K562 (cell line): ENCODE data around the gene PRICKLE3. TPM values are rescaled to one million over a fixed set of nuclear protein-coding genes. Genes with fewer than 3 reads are reported as not detected.
"Not testable (repeated sequence)": the region's sequence is repeated elsewhere in the genome, so short reads cannot be mapped to it uniquely, and the experiment has no call there.

Experiments used
- ATAC-seq: fragments of 200-7000 bp; cut with Tn5 transposase; 3 replicates; pipeline ENCODE4 v1.9.1; 2020; ENCODE audit warnings: moderate library complexity
- BruUV-seq: library from RNA; stranded (reverse); fragments of 400-500 nt; replicated peaks from 2 replicates; lab custom pipeline; 2021; lab: Mats Ljungman, UMichigan
- CTCF ChIA-PET: fragments of 300-600 bp; formaldehyde crosslinking; extraction: SDS; loops from one replicate; lab custom pipeline; 2021; ENCODE audit warnings: low intra/inter-chr PET ratio; lab: Yijun Ruan, JAX
- POLR2A ChIA-PET: fragments of 300-600, 350-650 bp; sonication (Branson Sonifier 250); formaldehyde crosslinking; extraction: SDS; loops from one replicate; lab custom pipeline; 2021; ENCODE audit warnings: antibody characterized with exemption, inconsistent platforms; lab: Yijun Ruan, JAX
- DNase-seq, 4 experiments: peaks; one replicate each; pipeline versions ENCODE4 v3.0.0 to v3.0.0-alpha.2; 2011 to 2018; ENCODE audit warnings: low spot score in 3 of 4, mixed read lengths in 3 of 4; ENCODE audit errors: extremely low read depth in 1 of 4
- FAIRE-seq: peaks from 2 replicates; lab custom pipeline; 2011; peaks lifted over from hg19 to GRCh38; lab: Jason Lieb, UNC
- H2AFZ ChIP-seq: 2 replicates; pipeline ENCODE4 v1.6.0; 2011; ENCODE audit warnings: low read depth, low read length, control low read depth, inconsistent platforms
- H3K27ac ChIP-seq: fragments of 200-600 bp; 3 replicates; pipeline ENCODE4 v1.8.0; 2011; ENCODE audit warnings: low read depth, mild to moderate bottlenecking, control low read depth, inconsistent platforms, low read length, moderate library complexity, mixed read lengths; ENCODE audit errors: extremely low read depth
- H3K27me3 ChIP-seq, 2 experiments: fragments of 300-600 bp in 1 of 2; 2 replicates in 1 of 2; 3 replicates in 1 of 2; pipeline versions ENCODE4 v1.6.0 to v1.8.0; 2011; ENCODE audit warnings: inconsistent platforms in 2 of 2, low read length in 2 of 2, mild to moderate bottlenecking in 1 of 2, mixed read lengths in 1 of 2, moderate library complexity in 1 of 2; ENCODE audit not compliant: control insufficient read depth in 2 of 2, insufficient read depth in 2 of 2
- H3K36me3 ChIP-seq: fragments of 300-600 bp; 3 replicates; pipeline ENCODE4 v1.8.0; 2011; ENCODE audit warnings: mild to moderate bottlenecking, low read length, inconsistent platforms; ENCODE audit not compliant: control insufficient read depth, insufficient read depth
- H3K4me1 ChIP-seq, 2 experiments: fragments of 200-600 bp in 1 of 2; replicated peaks in 1 of 2; 2 replicates in 1 of 2; 3 replicates in 1 of 2; pipeline versions ENCODE4 v1.5.1 to v1.8.0; 2011; ENCODE audit warnings: inconsistent platforms in 2 of 2, low read length in 2 of 2, mild to moderate bottlenecking in 1 of 2, mixed read lengths in 1 of 2, moderate library complexity in 1 of 2; ENCODE audit not compliant: control insufficient read depth in 2 of 2, insufficient read depth in 2 of 2
- H3K4me2 ChIP-seq: 2 replicates; pipeline ENCODE4 v1.6.1; 2011; ENCODE audit warnings: low read length, control low read depth, inconsistent platforms, mixed read lengths; ENCODE audit not compliant: insufficient read depth
- H3K4me3 ChIP-seq: fragments of 200-600 bp; sonication (generic), shearing (Covaris generic); 2 replicates; pipeline ENCODE4 v1.5.1; 2016; ENCODE audit warnings: control low read depth, inconsistent platforms
- H3K79me2 ChIP-seq: fragments of 200-600 bp; 3 replicates; pipeline ENCODE4 v1.8.0; 2011; ENCODE audit warnings: low read length, inconsistent platforms; ENCODE audit not compliant: control insufficient read depth, insufficient read depth
- H3K9ac ChIP-seq, 2 experiments: 2 replicates each; pipeline versions ENCODE4 v1.6.0 to v1.6.1; 2011; ENCODE audit warnings: low read depth in 2 of 2, low read length in 2 of 2, control low read depth in 1 of 2, inconsistent platforms in 1 of 2, mild to moderate bottlenecking in 1 of 2, mixed read lengths in 1 of 2; ENCODE audit not compliant: insufficient read depth in 1 of 2
- H3K9me1 ChIP-seq: one replicate; pipeline ENCODE4 v1.6.0; 2011; ENCODE audit warnings: inconsistent platforms, mild to moderate bottlenecking, low read length, moderate library complexity; ENCODE audit not compliant: control insufficient read depth, insufficient read depth
- H3K9me3 ChIP-seq: replicated peaks from 2 replicates; pipeline ENCODE4 v1.5.1; 2011; ENCODE audit warnings: low read depth, low read length, inconsistent platforms; ENCODE audit not compliant: control insufficient read depth, insufficient read depth
- H4K20me1 ChIP-seq: replicated peaks from 2 replicates; pipeline ENCODE4 v1.6.1; 2011; ENCODE audit warnings: low read length, inconsistent platforms, mixed read lengths; ENCODE audit not compliant: control insufficient read depth, insufficient read depth
- WGBS: fragments of 100-300 bp; shearing (Covaris generic); methylation state at CpG from one replicate; pipeline ENCODE4 v1.1.6; 2016; ENCODE audit warnings: low coverage, mixed read lengths; ENCODE audit not compliant: insufficient coverage; ENCODE audit errors: missing lambda C conversion rate; 5-methylcytosine and 5-hydroxymethylcytosine counted together
- in situ Hi-C: fragments of 300-500 bp; cut with MboI; formaldehyde crosslinking; loops from 4 replicates; pipeline ENCODE4 v1.15.0; 2018; ENCODE audit warnings: inconsistent platforms, mixed read lengths
- intact Hi-C: fragments of 100-400 bp; cut with micrococcal nuclease; formaldehyde crosslinking; loops from 2 replicates; pipeline ENCODE4 v1.14.2; 2022
- polyA plus RNA-seq, 8 experiments: library from polyadenylated mRNA; depleted of rRNA in 4 of 8; stranded (reverse) in 5 of 8; unstranded in 3 of 8; fragments of >200 nt; fragmentation: Nextera tagmentation in 2 of 8; fragmentation: Illumina TruSeq in 1 of 8; extraction: Ambion mirVana in 2 of 8; extraction: Trizol in 1 of 8; gene quantifications; 2 replicates each; pipeline versions ENCODE4 v1.2.1 to v1.2.3, GENCODE V29; 2011 to 2014; ENCODE audit warnings: inconsistent platforms in 1 of 8, missing spikeins in 1 of 8
- total RNA-seq, 7 experiments: library from RNA; depleted of rRNA in 6 of 7; stranded (reverse); fragments of >200 nt in 6 of 7; fragmentation: Illumina TruSeq in 2 of 7; extraction: Trizol in 2 of 7; gene quantifications; 2 replicates each; pipeline versions ENCODE4 v1.2.1 to v1.2.3, GENCODE V29; 2011 to 2021; ENCODE audit warnings: low replicate concordance in 1 of 7
- TF ChIP-seq, protein P1 (sequence below): fragments of 200-800 bp; sonication (Bioruptor generic); IDR thresholded peaks from 2 replicates; pipeline ENCODE4 v1.6.1; 2017; ENCODE audit warnings: missing genetic modification characterization, missing compliant biosample characterization

The PRICKLE3 gene
- total and polyA plus RNA-seq, 9 of the 15 experiments (the other 6 are each of a cell fraction or from before 2014, with no cell fraction given) = 1.1 to 44.3 (median 14.0) TPM

- H3K4me3 ChIP-seq = peak overlapping the region; percentile 57
These were observed 12.6 kb downstream of the PRICKLE3 start for GRCh38 chrX:49173544-49173943.

More at GRCh38 chrX:49173544-49173943, 12.6 kb downstream of the PRICKLE3 start:
- Histone ChIP-seq H3K79me2 (peaks cover 30% of the 10 kb centered on the region), H3K27ac (peak overlapping the region; percentile 76), H3K4me2 (peak overlapping the region; percentile 91), H3K4me1 (peaks cover 40 to 57% of the 10 kb centered on the region in 2 experiments), H3K36me3 (peaks cover 56% of the 10 kb centered on the region; the same call in 2 of the 3 replicates), H3K9ac (peak overlapping the region; percentile 67 to 88; a peak in 3 of 4 replicates)
- H3K9me3 ChIP-seq, CTCF ChIA-PET, H3K27me3 ChIP-seq, H4K20me1 ChIP-seq, DNase-seq, ATAC-seq, in situ Hi-C loops, H3K9me1 ChIP-seq, FAIRE-seq, POLR2A ChIA-PET, BruUV-seq, H2AFZ ChIP-seq: not testable (repeated sequence)
- intact Hi-C loops = loop anchor here (10.0 kb wide), 2 partner anchors 219 to 369 kb away; partner anchors contain the start of genes HDAC6 and OTUD5
- TF ChIP-seq, protein P1, sequence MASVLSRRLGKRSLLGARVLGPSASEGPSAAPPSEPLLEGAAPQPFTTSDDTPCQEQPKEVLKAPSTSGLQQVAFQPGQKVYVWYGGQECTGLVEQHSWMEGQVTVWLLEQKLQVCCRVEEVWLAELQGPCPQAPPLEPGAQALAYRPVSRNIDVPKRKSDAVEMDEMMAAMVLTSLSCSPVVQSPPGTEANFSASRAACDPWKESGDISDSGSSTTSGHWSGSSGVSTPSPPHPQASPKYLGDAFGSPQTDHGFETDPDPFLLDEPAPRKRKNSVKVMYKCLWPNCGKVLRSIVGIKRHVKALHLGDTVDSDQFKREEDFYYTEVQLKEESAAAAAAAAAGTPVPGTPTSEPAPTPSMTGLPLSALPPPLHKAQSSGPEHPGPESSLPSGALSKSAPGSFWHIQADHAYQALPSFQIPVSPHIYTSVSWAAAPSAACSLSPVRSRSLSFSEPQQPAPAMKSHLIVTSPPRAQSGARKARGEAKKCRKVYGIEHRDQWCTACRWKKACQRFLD (CRISPR knock-in tag) = 0 out of 2 replicates have a peak, but pooled peaks have one; percentile 25
- WGBS = 78% methylated on average over 7 of the region's 8 CpGs
